Mesenchymal stem cell (in vitro differentiated cells and primary cell): ENCODE measurements around the gene LSP1.

Source experiments
- DNase-seq: peaks from one replicate; pipeline ENCODE4 v3.0.0-alpha.2; 2013
- H2AFZ ChIP-seq: one replicate; pipeline ENCODE4 v1.6.1; 2013; ENCODE audit warnings: low read depth, mild to moderate bottlenecking, control low read depth, inconsistent platforms, low read length, moderate library complexity
- H2AK5ac ChIP-seq: 2 replicates; pipeline ENCODE4 v1.6.1; 2013; ENCODE audit warnings: low read length, moderate library complexity, mild to moderate bottlenecking, inconsistent platforms; ENCODE audit not compliant: severe bottlenecking
- H2BK120ac ChIP-seq: one replicate; pipeline ENCODE4 v1.6.1; 2013; ENCODE audit warnings: low read depth, mild to moderate bottlenecking, inconsistent platforms, low read length, moderate library complexity
- H2BK12ac ChIP-seq, 2 experiments: one replicate each; pipeline ENCODE4 v1.6.1; 2013; ENCODE audit warnings: inconsistent platforms in 2 of 2, low read length in 2 of 2, mild to moderate bottlenecking in 2 of 2, moderate library complexity in 2 of 2, control low read depth in 1 of 2
- H2BK15ac ChIP-seq: one replicate; pipeline ENCODE4 v1.6.1; 2013; ENCODE audit warnings: mild to moderate bottlenecking, low read depth, inconsistent platforms; ENCODE audit not compliant: poor library complexity, severe bottlenecking
- H2BK5ac ChIP-seq: 2 replicates; pipeline ENCODE4 v1.6.1; 2013; ENCODE audit warnings: low read depth, mild to moderate bottlenecking, low read length, control low read depth, inconsistent platforms; ENCODE audit not compliant: poor library complexity, severe bottlenecking
- H3K14ac ChIP-seq, 2 experiments: one replicate each; pipeline ENCODE4 v1.6.1; 2013; ENCODE audit warnings: inconsistent platforms in 2 of 2, low read length in 2 of 2, control low read depth in 1 of 2, mild to moderate bottlenecking in 1 of 2, moderate library complexity in 1 of 2
- H3K18ac ChIP-seq, 2 experiments: one replicate each; pipeline ENCODE4 v1.6.1; 2013; ENCODE audit warnings: inconsistent platforms in 2 of 2, low read length in 2 of 2, control low read depth in 1 of 2, low read depth in 1 of 2, mild to moderate bottlenecking in 1 of 2
- H3K23ac ChIP-seq, 2 experiments: one replicate each; pipeline ENCODE4 v1.6.1; 2013; ENCODE audit warnings: inconsistent platforms in 2 of 2, low read length in 2 of 2, mild to moderate bottlenecking in 2 of 2, moderate library complexity in 2 of 2, control low read depth in 1 of 2
- H3K27ac ChIP-seq: 2 replicates; pipeline ENCODE4 v1.5.1; 2013; ENCODE audit warnings: mild to moderate bottlenecking, moderate library complexity, low read length, control low read depth, inconsistent platforms; ENCODE audit not compliant: poor library complexity, severe bottlenecking
- H3K27me3 ChIP-seq, 2 experiments: 2 replicates each; pipeline versions ENCODE4 v1.6.1 to v1.7.0; 2013; ENCODE audit warnings: low read length in 2 of 2, mild to moderate bottlenecking in 2 of 2, moderate library complexity in 2 of 2, control low read depth in 1 of 2, inconsistent platforms in 1 of 2; ENCODE audit not compliant: control insufficient read depth in 1 of 2, insufficient read depth in 1 of 2
- H3K36me3 ChIP-seq, 2 experiments: 2 replicates each; pipeline versions ENCODE4 v1.6.1 to v1.7.0; 2013; ENCODE audit warnings: low read length in 2 of 2, control low read depth in 1 of 2, inconsistent platforms in 1 of 2, low read depth in 1 of 2, mild to moderate bottlenecking in 1 of 2; ENCODE audit not compliant: insufficient read depth in 2 of 2, control insufficient read depth in 1 of 2
- H3K4ac ChIP-seq, 2 experiments: one replicate each; pipeline ENCODE4 v1.6.1; 2013; ENCODE audit warnings: inconsistent platforms in 2 of 2, low read length in 2 of 2, mild to moderate bottlenecking in 2 of 2, moderate library complexity in 2 of 2, control low read depth in 1 of 2, low read depth in 1 of 2
- H3K4me1 ChIP-seq: 2 replicates; pipeline ENCODE4 v1.6.1; 2013; ENCODE audit warnings: low read depth, low read length, control low read depth; ENCODE audit not compliant: control insufficient read depth, insufficient read depth
- H3K4me2 ChIP-seq: 2 replicates; pipeline ENCODE4 v1.6.1; 2013; ENCODE audit warnings: low read length, mild to moderate bottlenecking, inconsistent platforms; ENCODE audit not compliant: poor library complexity, severe bottlenecking
- H3K4me3 ChIP-seq, 2 experiments: 2 replicates each; pipeline versions ENCODE4 v1.5.1 to v1.7.0; 2013; ENCODE audit warnings: low read length in 2 of 2, mild to moderate bottlenecking in 2 of 2, control low read depth in 1 of 2, low read depth in 1 of 2; ENCODE audit not compliant: insufficient read depth in 1 of 2
- H3K79me1 ChIP-seq: replicated peaks from 2 replicates; pipeline ENCODE4 v1.6.1; 2013; ENCODE audit warnings: mild to moderate bottlenecking, control low read depth, low read length, inconsistent platforms; ENCODE audit not compliant: poor library complexity, severe bottlenecking
- H3K9ac ChIP-seq: 2 replicates; pipeline ENCODE4 v1.7.0; 2013; ENCODE audit warnings: mild to moderate bottlenecking, low read length, moderate library complexity
- H3K9me3 ChIP-seq: 2 replicates; pipeline ENCODE4 v1.7.0; 2013; ENCODE audit warnings: mild to moderate bottlenecking, low read length; ENCODE audit not compliant: control insufficient read depth
- H4K8ac ChIP-seq: one replicate; pipeline ENCODE4 v1.6.1; 2013; ENCODE audit warnings: inconsistent platforms, mild to moderate bottlenecking, low read length, moderate library complexity
- H4K91ac ChIP-seq: one replicate; pipeline ENCODE4 v1.6.1; 2013; ENCODE audit warnings: mild to moderate bottlenecking, low read length, inconsistent platforms
- WGBS: methylation state at CpG from one replicate; pipeline ENCODE4 v1.1.7; 2013; ENCODE audit warnings: mixed read lengths; 5-methylcytosine and 5-hydroxymethylcytosine counted together

The LSP1 gene

GRCh38 chr11:1924181-1924580 lies 71.3 kb downstream of the LSP1 start:
- no peak overlapping the region for H3K9ac ChIP-seq
- H2BK5ac ChIP-seq, result no peak overlapping the region
- H3K18ac ChIP-seq, result no peak overlapping the region
- H3K27ac ChIP-seq, result no peak overlapping the region
- no peaks in the 10 kb centered on the region for H3K36me3 ChIP-seq
- H3K79me1 ChIP-seq, result no peaks in the 10 kb centered on the region
- H2AK5ac ChIP-seq, result no peak overlapping the region
- H4K8ac ChIP-seq, result no peak overlapping the region
- H3K23ac ChIP-seq, result no peak overlapping the region
- WGBS, result 93% methylated on average over 17 of the region's 17 CpGs
- no peak overlapping the region for H2BK12ac ChIP-seq
- no peak overlapping the region for H4K91ac ChIP-seq
- no peak overlapping the region for H3K4me2 ChIP-seq
- no peaks in the 10 kb centered on the region for H3K9me3 ChIP-seq
- peaks cover 9 to 38% of the 10 kb centered on the region in 2 experiments for H3K27me3 ChIP-seq
- H2AFZ ChIP-seq, result no peak overlapping the region
- no peak overlapping the region for H3K4me3 ChIP-seq
- no peak overlapping the region for H3K4ac ChIP-seq
- no peak overlapping the region for H2BK120ac ChIP-seq
- peaks cover 21% of the 10 kb centered on the region for H3K4me1 ChIP-seq
- H2BK15ac ChIP-seq, result no peak overlapping the region
- no peak overlapping the region for H3K14ac ChIP-seq
- DNase-seq, result no peak

GRCh38 chr11:1924646-1925372 lies 71.9 kb downstream of the LSP1 start:
- H3K9ac ChIP-seq, result no peak overlapping the region

GRCh38 chr11:1925373-1926155 lies 72.7 kb downstream of the LSP1 start:
- H3K27ac ChIP-seq, result no peak overlapping the region
- H3K79me1 ChIP-seq, result no peaks in the 10 kb centered on the region
- no peak for DNase-seq

More at GRCh38 chr11:1924646-1925372, 71.9 kb downstream of the LSP1 start:
- Histone ChIP-seq H3K18ac (no peak overlapping the region), H3K4me3 (no peak overlapping the region), H4K91ac (no peak overlapping the region), H3K14ac (no peak overlapping the region), H3K27ac (no peak overlapping the region), H3K4me1 (peaks cover 21% of the 10 kb centered on the region), H2AFZ (no peak overlapping the region), H2AK5ac (no peak overlapping the region), H3K79me1 (no peaks in the 10 kb centered on the region), H3K9me3 (no peaks in the 10 kb centered on the region), H2BK15ac (no peak overlapping the region), H3K23ac (no peak overlapping the region), H2BK12ac (no peak overlapping the region), H3K4ac (no peak overlapping the region), H2BK120ac (no peak overlapping the region), H3K36me3 (no peaks in the 10 kb centered on the region), H3K4me2 (no peak overlapping the region), H4K8ac (no peak overlapping the region), H2BK5ac (no peak overlapping the region), H3K27me3 (peaks cover 10 to 32% of the 10 kb centered on the region in 2 experiments)
- DNase-seq, result no peak
- WGBS, result 79% methylated on average over 21 of the region's 21 CpGs

More at GRCh38 chr11:1925373-1926155, 72.7 kb downstream of the LSP1 start:
- Histone ChIP-seq H3K4ac (no peak overlapping the region), H4K8ac (no peak overlapping the region), H4K91ac (no peak overlapping the region), H3K36me3 (no peaks in the 10 kb centered on the region), H3K14ac (no peak overlapping the region), H3K23ac (no peak overlapping the region), H3K4me2 (no peak overlapping the region), H2BK12ac (no peak overlapping the region), H2BK15ac (no peak overlapping the region), H2BK120ac (no peak overlapping the region), H3K27me3 (peaks cover 18 to 29% of the 10 kb centered on the region in 2 experiments), H3K9ac (no peak overlapping the region), H3K9me3 (no peaks in the 10 kb centered on the region), H2BK5ac (no peak overlapping the region), H3K4me3 (no peak overlapping the region), H2AFZ (no peak overlapping the region), H3K4me1 (peaks cover 21% of the 10 kb centered on the region), H3K18ac (no peak overlapping the region), H2AK5ac (no peak overlapping the region)
- WGBS, result 94% methylated on average over 22 of the region's 23 CpGs
